Body of pancreas (tissue), 4 donors: ENCODE data around the gene SYNGR1.

Source experiments
- CTCF ChIP-seq, 7 experiments: fragments of 450-650 bp in 4 of 7; fragments of 200-600 bp in 3 of 7; sonication (generic) in 3 of 7; IDR thresholded peaks; one replicate each; pipeline ENCODE4 v1.5.1; 2016 to 2019; ENCODE audit warnings: antibody characterized with exemption in 7 of 7
- POLR2A ChIP-seq, 3 donors: fragments of 450-650 bp; IDR thresholded peaks; one replicate each; pipeline ENCODE4 v1.6.1; 2016; ENCODE audit warnings: antibody characterized with exemption in 3 of 3, mild to moderate bottlenecking in 2 of 3

- no peak for TF ChIP-seq CTCF (IDR thresholded peaks at IDR 0.05)
- TF ChIP-seq POLR2A (IDR thresholded peaks at IDR 0.05), result no peak
These were observed 65.1 kb downstream of the SYNGR1 start for GRCh38 chr22:39414886-39415285.
